ENCODE data around the gene WDR20.
"Not testable (repeated sequence)": the region's sequence is repeated elsewhere in the genome, so short reads cannot be mapped to it uniquely, and the experiment has no call there.

The WDR20 gene

DNA sequence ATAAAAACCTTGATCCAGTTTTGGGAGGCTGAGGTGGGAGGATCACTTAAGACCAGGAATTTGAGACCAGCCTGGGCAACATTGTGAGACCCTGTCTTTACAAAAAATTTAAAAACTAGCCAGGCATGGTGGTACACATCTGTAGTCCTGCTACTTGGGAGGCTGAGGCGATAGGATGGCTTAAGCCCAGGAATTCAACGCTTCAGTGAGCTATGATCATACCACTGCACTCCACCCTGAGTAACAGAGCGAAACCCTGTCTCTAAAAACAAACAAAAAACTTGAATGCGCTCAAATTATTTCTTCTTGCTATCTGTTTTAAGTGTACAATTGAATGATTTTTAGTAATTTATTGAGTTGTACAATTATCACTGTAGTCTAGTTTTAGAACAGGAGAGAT, 20.1 kb downstream of the WDR20 start:
- TF ChIP-seq, protein P1, sequence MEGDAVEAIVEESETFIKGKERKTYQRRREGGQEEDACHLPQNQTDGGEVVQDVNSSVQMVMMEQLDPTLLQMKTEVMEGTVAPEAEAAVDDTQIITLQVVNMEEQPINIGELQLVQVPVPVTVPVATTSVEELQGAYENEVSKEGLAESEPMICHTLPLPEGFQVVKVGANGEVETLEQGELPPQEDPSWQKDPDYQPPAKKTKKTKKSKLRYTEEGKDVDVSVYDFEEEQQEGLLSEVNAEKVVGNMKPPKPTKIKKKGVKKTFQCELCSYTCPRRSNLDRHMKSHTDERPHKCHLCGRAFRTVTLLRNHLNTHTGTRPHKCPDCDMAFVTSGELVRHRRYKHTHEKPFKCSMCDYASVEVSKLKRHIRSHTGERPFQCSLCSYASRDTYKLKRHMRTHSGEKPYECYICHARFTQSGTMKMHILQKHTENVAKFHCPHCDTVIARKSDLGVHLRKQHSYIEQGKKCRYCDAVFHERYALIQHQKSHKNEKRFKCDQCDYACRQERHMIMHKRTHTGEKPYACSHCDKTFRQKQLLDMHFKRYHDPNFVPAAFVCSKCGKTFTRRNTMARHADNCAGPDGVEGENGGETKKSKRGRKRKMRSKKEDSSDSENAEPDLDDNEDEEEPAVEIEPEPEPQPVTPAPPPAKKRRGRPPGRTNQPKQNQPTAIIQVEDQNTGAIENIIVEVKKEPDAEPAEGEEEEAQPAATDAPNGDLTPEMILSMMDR (conservative IDR thresholded peaks at IDR 0.05) = no peak
- H3K27ac ChIP-seq = no peak overlapping the region

DNA sequence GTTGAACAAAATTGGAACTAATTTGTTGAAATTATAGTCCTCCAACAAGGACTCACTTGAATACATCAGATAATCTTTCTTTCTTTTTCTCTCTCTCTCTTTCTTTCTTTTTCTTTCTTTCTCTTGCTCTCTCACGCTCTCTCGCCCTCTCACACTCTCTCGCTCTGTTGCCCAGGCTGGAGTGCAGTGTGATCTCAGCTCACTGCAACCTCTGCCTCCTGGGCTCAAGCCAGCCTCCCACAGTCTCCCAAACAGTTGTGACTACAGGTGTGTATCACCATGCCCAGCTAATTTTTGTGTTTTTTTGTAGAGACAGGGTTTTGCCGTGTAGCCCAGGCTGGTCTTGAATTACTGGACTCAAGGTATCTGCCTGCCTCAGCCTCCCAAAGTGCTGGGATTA, 22.8 kb downstream of the WDR20 start:
- TF ChIP-seq, protein P1 (conservative IDR thresholded peaks at IDR 0.05) = no peak
- H3K27ac ChIP-seq = no peak overlapping the region

DNA sequence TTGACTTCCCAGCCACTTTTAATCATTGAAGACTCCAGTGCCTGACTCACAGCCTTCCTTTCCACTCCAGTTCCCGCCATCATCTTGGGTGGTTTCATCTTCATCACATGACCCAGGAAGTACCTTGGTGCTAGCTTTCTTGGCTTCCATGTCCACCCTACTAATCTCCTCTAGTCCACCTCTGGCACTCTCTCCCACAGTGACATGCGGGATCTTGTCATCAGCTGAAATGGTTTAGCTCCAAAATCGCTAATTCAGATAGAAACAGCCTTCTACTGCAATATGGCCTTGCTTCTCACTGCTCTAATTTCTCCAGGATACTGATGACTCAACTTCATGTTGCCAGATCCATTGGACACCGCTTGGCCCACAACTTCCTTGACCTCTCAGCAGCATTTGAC, 24.5 kb downstream of the WDR20 start:
- no peak overlapping the region for H3K27ac ChIP-seq
- TF ChIP-seq, protein P1 (conservative IDR thresholded peaks at IDR 0.05) = no peak

DNA sequence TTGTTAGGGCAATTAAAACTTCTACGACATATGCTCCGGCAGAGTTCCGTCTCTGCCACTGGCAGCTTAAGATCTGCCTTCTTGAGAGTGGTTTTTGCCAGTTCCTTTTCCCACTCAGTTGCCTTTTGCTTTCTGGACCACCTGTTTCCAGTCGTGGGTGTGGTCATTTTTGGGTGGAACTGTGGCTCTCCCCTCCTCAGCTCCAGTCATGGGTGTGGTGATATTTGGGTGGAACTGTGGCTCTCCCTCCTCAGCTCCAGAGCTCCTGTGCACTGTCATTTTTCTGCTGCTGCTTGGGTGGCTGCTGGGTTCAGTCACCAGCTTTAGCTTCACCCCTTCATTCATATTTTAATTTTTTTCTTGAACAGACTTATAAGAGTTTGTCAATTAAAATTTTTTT, 25.3 kb downstream of the WDR20 start:
- H3K27ac ChIP-seq = no peak overlapping the region
- TF ChIP-seq, protein P1 (conservative IDR thresholded peaks at IDR 0.05) = no peak

DNA sequence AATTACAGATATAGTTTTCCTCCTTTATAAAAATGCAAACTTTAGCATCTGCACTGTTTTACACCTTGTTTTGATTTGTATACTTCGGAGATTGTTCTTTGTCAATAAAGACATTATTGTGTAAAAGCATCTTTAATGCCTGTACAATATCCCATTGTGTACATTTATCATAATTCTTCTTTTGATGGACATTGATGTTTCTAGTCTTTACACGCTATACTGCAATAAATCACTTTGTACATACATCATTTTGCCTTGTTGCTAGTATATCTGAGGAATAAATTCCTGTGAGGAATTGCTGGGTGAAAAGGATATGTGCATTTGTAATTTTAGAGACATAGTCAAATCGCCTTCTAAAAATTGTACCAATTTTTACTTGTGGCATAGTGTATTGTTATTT, 30.4 kb downstream of the WDR20 start:
- TF ChIP-seq, protein P1 (conservative IDR thresholded peaks at IDR 0.05) = no peak
- H3K27ac ChIP-seq = no peak overlapping the region

DNA sequence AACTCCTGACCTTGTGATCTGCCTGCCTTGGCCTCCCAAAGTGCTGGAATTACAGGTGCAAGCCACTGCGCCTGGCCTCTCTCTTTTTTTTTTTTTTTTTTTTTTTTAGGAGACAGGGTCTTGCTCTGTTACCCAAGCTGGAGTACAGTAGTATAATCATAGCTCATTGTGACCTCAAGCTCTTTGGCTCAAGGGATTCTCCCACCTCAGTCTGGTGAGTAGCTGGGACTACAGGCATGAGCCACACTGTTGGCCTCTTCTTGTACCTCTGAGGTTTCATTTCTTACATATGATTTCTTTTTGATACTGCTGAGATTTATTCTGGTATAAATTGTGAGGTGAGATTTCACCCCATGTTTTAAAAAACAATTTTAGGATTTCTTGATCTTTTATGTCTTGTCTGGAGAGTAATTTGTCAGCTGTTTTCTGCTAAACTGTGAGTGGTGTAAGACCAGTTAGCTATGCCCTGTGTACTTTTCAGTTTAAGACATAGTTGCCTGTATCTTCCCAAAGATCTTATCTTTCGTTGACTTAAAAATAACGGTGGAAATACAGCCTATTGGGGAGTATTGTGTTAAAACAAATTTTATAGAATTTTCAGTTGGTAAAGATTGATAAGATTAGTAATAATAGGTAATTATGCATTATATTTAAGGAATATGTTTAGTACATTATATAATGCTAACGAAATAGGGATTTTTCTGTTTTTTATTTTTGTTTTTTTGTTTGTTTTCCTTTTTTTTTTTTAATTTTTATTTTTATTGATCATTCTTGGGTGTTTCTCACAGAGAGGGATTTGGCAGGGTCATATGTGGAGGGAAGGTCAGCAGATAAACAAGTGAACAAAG, 31.7 kb downstream of the WDR20 start:
- TF ChIP-seq, protein P1 (conservative IDR thresholded peaks at IDR 0.05) = no peak
- no peak overlapping the region for H3K27ac ChIP-seq

DNA sequence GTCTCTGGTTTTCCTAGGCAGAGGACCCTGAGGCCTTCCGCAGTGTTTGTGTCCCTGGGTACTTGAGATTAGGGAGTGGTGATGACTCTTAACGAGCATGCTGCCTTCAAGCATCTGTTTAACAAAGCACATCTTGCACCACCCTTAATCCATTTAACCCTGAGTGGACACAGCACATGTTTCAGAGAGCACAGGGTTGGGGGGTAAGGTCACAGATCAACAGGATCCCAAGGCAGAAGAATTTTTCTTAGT, 32.2 kb downstream of the WDR20 start:
- H3K27ac ChIP-seq = not testable (repeated sequence)

DNA sequence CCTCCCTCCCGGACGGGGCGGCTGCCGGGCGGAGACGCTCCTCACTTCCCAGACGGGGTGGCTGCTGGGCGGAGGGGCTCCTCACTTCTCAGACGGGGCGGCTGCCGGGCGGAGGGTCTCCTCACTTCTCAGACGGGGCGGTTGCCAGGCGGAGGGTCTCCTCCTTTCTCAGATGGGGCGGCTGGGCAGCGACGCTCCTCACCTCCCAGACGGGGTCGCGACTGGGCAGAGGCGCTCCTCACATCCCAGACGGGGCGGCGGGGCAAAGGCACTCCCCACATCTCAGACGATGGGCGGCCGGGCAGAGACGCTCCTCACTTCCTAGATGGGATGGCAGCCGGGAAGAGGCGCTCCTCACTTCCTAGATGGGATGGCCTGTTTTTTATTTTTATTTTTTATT, 33.0 kb downstream of the WDR20 start:
- not testable (repeated sequence) for H3K27ac ChIP-seq

DNA sequence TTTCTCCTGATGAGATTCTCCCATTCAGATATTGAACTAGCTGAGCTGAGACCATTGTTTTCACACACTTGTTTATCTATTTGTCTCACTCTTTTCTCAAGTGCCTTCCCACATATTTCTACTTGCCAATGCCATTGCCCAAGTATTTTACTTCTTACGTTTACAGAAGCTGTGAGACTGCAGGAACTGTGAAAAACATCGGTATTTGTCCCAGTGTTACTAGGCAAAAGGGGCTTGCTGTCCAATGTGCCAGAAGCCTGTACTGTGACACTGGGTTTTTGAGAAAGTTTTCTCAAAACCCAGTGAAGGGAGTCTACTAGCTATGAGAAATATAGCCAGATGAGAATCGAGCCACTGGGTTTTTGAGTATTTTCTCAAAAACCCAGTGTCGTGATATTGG, 37.5 kb downstream of the WDR20 start:
- TF ChIP-seq, protein P1 (conservative IDR thresholded peaks at IDR 0.05) = no peak
- no peak overlapping the region for H3K27ac ChIP-seq
